Activated CD8-positive, alpha-beta memory T cell treated with anti-CD3 and anti-CD28 coated beads for 36 hours (primary cell): ENCODE results near the gene DPY19L3. TPM values are rescaled to one million over a fixed set of nuclear protein-coding genes. Genes with fewer than 3 reads are reported as not detected.
"Not testable (repeated sequence)": the region's sequence is repeated elsewhere in the genome, so short reads cannot be mapped to it uniquely, and the experiment has no call there.

Source experiments
- CTCF ChIA-PET: fragments of 350-600 bp; sonication (Branson Sonifier 250); formaldehyde crosslinking; loops from one replicate; lab custom pipeline; 2021; ENCODE audit warnings: antibody characterized with exemption; lab: Charles Lee
- POLR2A ChIA-PET: fragments of 350-600 bp; sonication (Branson Sonifier 250); formaldehyde crosslinking; loops from one replicate; lab custom pipeline; 2021; ENCODE audit warnings: antibody characterized with exemption; lab: Charles Lee
- total RNA-seq, 2 experiments: library from RNA; stranded (reverse); gene quantifications; one replicate each; pipeline ENCODE4 v1.2.3, GENCODE V29; 2021

The DPY19L3 gene
- total RNA-seq, 2 experiments from 2014 or later: 19.1 to 20.9 TPM

DNA sequence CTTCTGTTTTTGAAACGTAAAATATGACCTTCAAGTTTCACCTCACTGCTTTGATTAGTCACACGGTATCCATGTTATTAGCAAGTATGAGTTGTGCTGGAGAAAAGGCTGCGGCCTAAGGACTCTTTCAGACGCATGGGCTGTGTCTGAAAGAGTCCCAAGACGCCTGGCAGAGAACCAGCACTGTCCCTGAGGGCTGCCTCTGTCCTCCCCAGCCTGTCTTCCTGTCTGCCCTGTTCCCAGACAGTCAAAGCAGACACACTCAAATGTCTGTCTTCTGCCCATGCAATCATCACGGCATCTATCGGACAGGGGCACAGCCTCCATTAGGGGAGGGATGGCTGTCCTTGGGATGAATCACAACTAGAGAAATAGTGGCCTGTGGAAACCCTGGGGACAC is 65.5 kb downstream of the DPY19L3 start:
- POLR2A ChIA-PET: no interaction called here
- CTCF ChIA-PET: no interaction called here

DNA sequence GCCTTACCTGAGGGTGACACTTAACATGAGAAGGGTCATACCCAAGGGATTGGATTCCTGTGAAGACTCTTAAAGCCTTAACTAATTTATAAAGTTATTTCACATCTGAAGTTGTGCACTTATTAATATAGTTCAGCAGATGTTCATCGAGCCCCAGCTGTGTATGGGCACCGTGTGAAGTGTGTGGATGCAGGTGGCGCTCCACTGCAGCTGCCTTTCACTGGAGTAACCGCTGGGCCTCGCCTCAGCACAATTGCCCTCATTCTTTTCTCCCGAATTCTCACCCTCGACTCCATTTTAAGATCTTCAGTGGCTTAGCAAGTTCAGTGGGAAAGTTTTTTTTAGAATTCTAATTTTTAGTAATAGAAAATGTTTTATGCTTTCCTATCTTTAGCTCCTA is 66.2 kb downstream of the DPY19L3 start:
- POLR2A ChIA-PET: no interaction called here

DNA sequence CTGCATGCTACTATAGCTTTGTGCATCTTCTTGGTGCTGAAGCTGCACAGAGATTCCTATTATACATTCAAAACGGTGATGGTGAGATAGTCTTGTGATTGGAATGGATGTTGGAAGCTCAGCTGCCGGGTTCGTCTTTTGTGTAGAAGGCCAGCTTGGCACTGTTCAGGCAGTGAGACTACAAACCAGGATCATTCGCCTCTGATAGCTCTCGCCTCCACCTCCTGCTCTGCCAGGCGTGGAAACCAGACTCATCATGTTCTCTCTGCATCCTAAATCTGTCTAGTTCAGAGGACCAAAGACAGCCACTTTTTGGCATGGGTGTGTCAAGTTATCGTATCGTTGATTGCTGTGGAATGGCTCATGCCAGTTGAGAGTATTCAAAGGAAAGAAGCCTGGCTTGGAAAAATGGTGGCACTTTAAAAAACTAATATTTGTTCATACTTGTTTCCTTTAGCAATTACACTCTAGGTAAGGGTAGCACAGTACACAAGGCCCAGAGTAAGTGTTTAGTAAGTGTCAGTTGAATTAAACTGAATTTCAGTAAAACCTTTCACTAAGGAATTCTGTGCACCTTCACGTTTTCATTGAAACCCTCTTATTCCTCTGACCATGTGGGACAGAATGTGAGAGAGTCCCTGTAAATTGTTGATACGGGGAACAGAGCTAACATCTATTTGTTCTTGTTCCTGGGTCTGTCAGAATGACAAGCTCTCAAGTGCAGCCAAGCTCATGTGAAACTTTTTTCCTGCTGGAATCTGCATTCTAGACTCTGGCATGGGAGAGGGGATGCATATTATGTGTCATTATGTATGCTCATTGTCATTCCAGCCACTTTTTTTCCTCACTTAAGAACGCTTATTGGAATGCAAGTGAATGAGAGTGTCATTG is 69.8 kb downstream of the DPY19L3 start:
- ChIA-PET CTCF (no interaction called here), POLR2A (no interaction called here)

More for the DNA sequence above, 66.2 kb downstream of the DPY19L3 start:
- CTCF ChIA-PET: no interaction called here

GRCh38 chr19:32476032-32476350 is 70.4 kb downstream of the DPY19L3 start:
- ChIA-PET POLR2A (no interaction called here), CTCF (no interaction called here)

- ChIA-PET POLR2A (no interaction called here), CTCF (no interaction called here)
These were observed 74.8 kb downstream of the DPY19L3 start for GRCh38 chr19:32480321-32480720.

DNA sequence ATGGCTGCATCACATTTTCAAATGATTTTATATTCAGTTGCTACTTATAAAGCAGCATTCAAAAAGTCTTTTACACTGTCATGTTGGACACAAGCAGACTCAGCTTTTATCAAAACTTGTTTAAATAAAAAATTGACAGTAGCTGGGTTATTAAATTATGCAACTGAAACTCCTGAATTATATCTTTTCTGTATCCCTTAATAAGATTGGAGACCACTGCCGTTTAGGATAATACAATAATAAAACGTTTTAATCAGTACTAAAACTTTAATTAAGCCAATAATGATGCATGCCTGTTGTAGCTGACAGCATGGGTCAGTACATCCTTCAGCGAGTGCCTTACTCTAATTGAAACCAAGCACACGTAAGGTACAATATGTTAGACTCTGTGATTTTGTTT is 78.0 kb downstream of the DPY19L3 start:
- CTCF ChIA-PET: interaction anchor here (0.6 kb wide), 1 partner anchor 27 kb away, joined by 3 read pairs; no protein-coding TSS in a partner anchor
- POLR2A ChIA-PET: no interaction called here

- ChIA-PET CTCF (no interaction called here), POLR2A (no interaction called here)
These were observed 84.4 kb downstream of the DPY19L3 start for GRCh38 chr19:32489971-32490370.

- CTCF ChIA-PET: no interaction called here
- POLR2A ChIA-PET: no interaction called here
These were observed 91.8 kb downstream of the DPY19L3 start for GRCh38 chr19:32497391-32497790.

- POLR2A ChIA-PET: no interaction called here
These were observed 93.2 kb downstream of the DPY19L3 start for GRCh38 chr19:32498648-32499200.

DNA sequence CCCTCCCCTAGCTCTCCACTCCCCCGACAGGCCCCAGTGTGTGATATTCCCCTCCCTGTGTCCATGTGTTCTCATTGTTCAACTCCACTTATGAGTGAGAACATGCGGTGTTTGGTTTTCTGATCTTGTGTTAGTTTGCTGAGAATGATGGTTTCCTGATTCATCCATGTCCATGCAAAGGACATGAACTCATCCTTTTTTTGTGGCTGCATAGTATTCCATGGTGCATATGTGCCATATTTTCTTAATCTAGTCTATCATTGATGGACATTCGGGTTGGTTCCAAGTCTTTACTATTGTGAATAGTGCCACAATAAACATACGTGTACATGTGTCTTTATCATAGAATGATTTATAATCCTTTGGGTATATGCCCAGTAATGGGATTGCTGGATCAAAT is 106.9 kb downstream of the DPY19L3 start:
- POLR2A ChIA-PET, CTCF ChIA-PET: not testable (repeated sequence)

More at GRCh38 chr19:32498648-32499200, 93.2 kb downstream of the DPY19L3 start:
- CTCF ChIA-PET: no interaction called here

DNA sequence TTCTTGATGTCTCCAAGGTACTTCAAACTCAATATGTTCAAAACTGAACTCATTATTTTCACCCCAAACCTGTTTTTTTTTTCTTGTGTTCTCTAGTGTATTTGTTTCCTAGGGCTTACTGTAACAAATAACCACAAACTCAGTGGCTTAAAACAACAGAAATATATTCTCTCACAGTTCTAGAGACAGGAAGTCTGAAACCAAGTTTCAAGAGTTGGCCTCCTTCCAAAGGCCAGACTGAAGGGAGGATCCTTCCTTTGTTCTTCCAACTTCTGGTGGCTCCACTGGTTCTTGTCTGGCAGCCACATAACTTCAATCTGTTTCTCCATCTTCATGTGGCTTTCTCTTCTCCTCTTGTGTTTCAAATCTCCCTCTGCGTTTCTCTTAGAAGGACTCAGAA is 113.5 kb downstream of the DPY19L3 start:
- ChIA-PET POLR2A (no interaction called here), CTCF (no interaction called here)

DNA sequence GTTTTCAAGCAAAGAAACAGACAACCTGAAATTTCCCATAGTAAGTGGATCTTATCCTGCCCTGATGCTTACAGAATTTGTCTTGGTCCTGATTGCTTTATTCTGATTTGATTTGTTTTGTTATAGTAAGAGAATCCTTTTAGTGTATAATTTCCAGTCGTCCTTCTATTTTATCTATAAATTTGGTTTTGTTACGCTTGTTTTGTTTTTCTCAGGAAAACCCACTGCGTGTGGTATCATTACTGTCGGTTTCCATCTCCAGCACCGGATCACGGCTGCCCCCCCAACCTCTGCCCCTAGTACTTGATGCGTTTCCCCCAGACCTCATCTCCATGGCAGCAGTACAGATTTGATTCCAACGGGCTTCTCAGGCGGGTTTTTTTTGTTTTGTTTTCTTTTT is 117.4 kb downstream of the DPY19L3 start:
- POLR2A ChIA-PET: no interaction called here
- CTCF ChIA-PET: no interaction called here

DNA sequence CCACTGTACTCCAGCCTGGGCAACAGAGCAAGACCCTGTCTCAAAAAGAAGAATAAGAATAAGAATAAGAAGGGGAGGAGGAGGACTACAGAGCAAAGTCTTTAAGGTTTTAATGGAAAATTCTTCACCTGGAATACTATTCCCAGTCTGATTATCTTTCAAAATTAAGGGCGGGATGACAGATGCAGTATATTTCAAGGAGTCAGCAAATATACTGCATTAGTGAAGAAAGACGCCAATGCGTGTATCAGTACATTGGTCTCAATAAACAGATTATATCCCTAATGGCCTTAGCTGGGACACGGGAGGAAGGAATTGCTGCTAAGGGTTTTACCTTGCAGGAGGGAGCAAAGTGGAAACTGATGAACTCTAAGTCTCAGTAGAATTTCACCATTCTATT is 121.3 kb downstream of the DPY19L3 start:
- POLR2A ChIA-PET: no interaction called here
- CTCF ChIA-PET: no interaction called here

GRCh38 chr19:32530773-32531172 is 125.2 kb downstream of the DPY19L3 start:
- ChIA-PET POLR2A (no interaction called here), CTCF (no interaction called here)

DNA sequence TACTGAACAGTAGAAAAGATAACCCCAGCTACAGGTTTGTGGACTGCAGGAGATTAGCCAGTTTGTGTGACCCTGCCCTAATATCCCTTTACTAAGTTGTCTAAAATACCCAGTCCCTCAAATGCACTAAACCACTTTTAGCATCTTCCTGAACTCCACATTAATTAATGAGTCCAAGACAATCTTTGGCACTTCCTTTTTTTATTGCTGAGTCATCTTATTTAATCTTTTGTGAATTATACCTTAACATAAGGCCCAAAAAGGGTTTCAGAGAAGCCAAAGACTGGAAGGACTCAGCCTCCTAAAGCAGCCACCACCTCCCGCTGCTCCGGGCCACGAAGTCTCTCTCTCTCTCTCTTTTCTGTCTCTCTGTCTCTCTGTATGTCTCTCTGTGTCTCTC is 126.7 kb downstream of the DPY19L3 start:
- POLR2A ChIA-PET: no interaction called here

More for the DNA sequence above, 126.7 kb downstream of the DPY19L3 start:
- CTCF ChIA-PET: no interaction called here

Other genes with a start within 250 kb of the DPY19L3 start
- gene ZNF507, start 60.2 kb upstream of the DPY19L3 start, total RNA-seq: 10 to 100 TPM; 26.6 to 28.8 TPM
- gene PDCD5, start 175.4 kb downstream of the DPY19L3 start, total RNA-seq: 100 to 1,000 TPM; 286 to 287 TPM